GM18508 (cell line): Measurements from ENCODE around the gene DTX1.

ENCODE experiments used
- ATAC-seq: cut with Tn5 transposase; IDR thresholded peaks from one replicate; pipeline ENCODE4 v1.9.1; 2021; ENCODE audit warnings: moderate number of reproducible peaks; ENCODE audit not compliant: insufficient read depth, unreplicated experiment

DTX1 gene

DNA sequence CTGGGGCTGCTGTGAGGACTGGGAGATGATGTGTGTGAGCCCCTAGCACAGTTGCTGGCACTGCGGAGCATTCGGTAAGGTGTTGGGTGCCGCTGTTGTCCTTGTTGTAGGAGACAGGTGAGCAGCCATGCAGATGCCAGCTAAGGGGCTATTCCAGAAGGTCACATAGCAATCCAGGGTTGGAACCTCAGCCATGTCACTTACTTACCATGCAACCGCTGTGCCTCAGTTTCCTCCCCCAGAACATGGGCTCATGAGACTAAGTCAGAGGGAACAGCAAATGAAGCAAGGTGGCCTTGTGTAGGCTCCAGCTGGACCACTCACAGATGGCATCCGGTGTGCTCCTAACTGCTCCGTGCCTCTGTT is 13.2 kb downstream of the DTX1 start:
- ATAC-seq = no peak

DNA sequence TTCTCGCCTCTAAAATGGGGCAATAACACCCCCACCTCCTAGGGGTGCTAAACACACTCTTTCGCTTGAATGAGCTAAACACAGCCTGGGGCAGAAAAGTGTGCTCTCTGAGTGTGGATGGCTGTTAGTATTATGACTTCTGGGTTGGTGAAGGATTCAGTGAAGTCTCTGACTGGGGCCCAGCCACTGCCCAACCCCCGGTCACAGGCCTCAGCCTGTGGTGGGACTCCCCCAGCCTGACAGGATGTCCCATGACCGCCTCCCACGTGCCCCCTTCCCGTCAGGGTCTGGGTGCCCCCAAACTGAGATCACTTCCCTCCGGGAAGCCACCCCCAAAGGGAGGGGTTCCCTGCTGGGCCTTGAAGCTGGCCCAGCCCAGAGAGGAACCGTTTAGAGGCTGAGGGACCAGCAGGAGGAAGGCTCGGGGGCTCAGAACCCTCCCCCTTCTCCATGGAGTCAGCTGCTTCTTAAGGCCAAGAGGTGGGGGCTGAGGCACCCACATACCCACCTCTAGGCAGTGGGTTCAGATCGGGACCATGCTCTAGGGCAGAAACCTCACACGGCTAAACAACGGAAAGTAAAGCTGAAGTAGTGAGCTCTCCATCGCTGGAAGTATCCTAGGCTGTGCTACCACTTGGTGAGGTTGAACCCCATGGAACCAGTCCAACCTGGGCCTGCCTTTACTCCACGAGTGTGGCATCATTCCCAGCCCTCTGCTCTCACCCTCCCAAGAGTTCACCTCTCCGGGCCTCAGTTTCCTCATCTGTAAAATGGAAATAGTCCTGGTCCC is 13.8 kb downstream of the DTX1 start:
- no peak for ATAC-seq

DNA sequence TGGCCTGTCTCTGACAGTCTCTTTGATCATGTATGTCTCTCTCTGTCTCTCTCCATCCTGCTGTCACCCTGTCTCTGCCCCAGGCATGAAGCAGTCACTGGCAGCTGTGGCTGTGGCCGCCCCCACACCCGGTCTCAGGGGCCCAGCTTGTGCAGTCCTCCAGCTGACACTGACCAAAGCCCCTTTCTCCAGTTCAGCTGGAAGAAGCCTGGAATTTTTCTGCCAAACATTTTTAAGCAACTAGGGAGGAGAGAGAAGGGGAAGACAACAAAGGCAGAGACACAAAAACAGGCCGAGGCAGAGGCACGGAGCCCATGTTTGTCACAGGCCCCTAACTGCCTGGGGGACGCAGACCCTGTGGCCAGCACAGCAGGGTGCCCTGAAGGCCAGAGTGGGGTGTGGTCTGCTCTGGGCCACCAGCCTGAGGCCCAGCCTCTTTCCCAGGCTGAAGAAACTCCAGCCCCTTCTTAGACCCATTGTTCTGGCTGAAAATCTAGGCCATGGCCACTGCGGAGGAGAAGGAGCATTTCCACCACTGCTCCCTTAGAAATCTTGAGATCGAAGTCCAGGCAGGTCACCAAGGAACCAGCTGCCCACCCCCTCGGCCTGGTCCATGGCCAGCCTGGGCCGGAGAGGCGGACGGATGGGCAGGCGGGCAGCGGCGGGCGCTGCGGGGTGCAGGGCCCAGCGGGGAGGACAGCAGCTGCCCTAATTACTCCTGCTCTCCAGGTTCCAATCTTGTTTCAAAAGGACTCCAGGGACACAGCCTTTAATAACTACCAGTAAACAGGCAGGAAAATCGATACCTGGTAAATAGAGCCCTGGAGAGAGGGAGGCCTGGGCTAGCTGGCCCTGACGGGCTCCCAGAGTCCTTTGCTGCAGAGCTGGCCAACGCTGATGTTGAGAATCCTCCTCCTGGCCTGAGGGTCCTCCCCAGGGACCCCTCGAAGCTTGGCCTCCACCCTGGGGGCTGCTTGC is 14.9 kb downstream of the DTX1 start:
- no peak for ATAC-seq

DNA sequence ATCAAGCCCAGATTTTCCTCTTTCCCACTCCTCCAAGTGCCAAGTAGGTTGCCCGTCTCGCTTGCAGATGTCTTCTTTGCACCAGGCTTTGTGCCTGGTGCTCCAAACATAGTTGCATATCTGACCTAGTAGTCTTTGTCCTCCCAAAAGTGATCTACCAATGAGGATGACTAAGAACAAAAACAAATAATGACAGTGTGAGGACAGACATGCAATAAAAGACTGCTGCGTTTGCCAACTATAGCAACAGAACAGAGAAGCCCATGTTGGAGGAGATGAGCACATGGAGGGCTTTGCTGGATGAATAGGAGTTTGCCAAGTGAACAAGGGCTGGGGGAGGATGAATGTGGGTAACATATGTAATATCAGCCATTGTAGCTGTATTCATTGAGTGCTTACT is 15.6 kb downstream of the DTX1 start:
- no peak for ATAC-seq

DNA sequence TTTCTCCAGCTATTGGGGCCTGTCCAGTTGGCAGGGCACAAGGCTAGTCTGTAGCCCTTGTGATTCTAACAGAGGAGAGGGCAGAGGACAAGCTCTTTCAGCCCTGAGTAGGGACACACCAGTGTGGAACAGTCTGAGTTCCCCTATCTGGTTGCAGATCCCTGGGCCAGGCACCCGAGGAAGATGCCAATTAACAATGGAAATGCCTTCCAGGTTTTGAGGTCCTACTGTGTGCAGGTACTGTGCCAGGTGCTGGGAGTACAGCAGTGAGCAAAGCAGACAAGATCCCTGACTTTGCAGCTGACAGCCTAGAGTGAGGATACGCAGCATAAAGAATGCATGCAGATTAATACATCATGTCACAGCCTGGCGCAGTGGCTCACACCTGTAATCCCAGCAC is 17.1 kb downstream of the DTX1 start:
- ATAC-seq = no peak

DNA sequence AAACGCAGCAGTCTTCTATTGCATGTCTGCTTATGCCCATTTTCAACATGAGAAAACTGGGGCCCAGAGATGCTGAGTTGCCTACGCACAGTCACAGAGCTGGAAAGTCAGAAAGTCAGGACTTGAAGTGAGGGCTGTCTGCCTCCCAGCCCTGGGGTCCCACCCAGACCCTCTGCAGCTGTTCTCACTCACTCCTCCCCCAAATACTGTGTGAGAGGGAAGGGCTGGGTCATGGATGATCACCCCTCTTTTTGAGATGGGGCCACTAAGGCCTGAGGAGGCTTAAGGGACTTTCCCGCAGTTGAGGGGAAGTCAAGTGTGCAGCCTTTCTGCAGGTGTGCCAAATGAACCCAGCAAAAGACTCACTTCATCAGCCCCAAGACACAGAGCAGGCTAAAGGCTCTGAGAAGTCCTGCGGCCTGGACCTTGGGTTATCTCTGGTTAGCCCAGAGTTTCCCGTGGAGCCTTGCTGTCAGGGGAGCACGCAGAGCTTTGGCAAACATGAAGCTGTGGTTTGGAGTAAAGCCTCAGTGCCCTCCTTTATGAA is 18.7 kb downstream of the DTX1 start:
- peak; percentile 86 for ATAC-seq

DNA sequence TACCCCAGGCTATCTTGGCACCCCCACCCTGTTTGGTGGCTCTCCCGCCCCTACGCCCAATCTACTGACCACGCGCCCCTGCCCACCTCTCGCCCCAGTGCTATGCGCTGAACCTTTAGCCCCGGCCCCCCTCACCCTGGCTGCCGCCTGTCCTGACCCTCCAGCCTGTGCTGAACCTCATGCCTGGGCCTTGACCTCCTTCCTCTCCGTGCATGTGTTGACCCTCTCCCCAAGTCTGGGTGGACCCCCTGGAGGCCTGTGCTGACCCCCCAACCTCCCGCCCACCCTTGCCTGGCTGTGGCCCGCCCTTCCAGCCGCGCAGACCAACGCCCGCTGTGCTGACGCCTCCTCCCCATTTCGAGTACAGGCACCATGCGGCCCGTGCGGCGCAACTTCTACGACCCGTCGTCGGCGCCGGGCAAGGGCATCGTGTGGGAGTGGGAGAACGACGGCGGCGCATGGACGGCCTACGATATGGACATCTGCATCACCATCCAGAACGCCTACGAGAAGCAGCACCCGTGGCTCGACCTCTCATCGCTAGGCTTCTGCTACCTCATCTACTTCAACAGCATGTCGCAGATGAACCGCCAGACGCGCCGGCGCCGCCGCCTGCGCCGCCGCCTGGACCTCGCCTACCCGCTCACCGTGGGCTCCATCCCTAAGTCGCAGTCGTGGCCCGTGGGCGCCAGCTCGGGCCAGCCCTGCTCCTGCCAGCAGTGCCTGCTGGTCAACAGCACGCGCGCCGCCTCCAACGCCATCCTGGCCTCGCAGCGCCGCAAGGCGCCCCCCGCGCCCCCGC is 20.7 kb downstream of the DTX1 start:
- ATAC-seq = no peak

DNA sequence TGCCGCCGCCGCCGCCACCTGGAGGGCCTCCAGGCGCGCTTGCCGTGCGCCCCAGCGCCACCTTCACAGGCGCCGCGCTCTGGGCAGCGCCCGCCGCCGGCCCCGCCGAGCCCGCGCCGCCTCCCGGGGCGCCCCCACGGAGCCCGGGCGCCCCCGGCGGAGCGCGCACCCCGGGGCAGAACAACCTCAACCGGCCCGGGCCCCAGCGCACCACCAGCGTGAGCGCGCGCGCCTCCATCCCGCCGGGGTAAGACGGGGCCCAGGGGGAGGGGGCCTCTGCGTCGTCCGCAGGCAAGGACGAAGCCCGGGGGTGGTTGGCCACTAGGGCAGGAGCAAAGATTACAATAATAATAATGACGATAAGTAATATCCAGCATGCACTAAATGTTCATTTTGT is 21.3 kb downstream of the DTX1 start:
- no peak for ATAC-seq

DNA sequence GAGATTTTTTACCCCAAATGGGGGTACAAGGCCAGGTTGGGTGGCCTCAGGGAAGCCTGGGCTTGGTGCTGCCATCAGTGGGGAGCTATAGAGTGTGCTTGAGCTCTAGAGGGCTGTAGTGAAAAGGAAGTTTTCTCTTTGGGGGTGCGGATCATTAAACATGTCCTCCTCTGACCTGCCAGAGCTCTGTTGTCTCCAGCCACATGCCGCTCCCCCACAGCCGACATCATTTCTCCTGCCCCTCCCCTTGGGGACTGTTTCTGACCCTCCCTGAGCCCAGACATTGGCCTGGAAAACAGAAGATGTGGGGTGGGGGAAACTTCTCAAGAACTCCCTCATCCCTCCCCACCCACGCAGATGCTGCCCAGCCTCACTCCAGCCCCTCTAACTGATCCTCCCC is 25.3 kb downstream of the DTX1 start:
- no peak for ATAC-seq

DNA sequence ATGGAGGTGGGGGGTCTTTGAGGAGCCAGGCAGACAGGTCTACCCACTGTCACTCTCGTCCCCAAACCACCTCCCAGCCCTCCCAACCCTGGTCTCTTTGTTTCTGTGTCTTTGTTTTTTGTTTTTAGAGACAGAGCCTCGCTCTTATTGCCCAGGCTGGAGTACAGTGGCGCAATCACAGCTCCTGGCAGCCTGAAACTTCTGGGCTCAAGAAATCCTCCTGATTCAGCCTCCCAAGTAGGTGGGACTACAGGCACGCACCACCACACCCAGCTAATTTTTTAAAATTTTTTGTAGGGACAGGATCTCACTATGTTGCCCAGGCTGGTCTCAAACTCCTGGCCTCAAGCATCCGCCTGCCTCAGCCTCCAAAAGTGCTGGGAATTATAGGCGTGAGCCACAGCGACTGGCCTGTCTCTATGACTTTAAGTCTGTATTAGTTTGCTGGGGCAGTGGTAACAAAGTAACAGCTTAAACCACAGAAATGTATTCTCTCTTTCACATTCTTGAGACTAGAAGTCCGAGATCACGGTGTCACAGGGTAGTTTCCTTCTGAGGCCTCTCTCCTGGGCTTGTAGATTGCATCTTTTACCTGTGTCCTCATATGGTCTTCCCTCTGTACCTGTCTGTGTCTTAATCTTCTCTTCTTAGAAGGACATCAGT is 26.1 kb downstream of the DTX1 start:
- ATAC-seq = peak; percentile 70

DNA sequence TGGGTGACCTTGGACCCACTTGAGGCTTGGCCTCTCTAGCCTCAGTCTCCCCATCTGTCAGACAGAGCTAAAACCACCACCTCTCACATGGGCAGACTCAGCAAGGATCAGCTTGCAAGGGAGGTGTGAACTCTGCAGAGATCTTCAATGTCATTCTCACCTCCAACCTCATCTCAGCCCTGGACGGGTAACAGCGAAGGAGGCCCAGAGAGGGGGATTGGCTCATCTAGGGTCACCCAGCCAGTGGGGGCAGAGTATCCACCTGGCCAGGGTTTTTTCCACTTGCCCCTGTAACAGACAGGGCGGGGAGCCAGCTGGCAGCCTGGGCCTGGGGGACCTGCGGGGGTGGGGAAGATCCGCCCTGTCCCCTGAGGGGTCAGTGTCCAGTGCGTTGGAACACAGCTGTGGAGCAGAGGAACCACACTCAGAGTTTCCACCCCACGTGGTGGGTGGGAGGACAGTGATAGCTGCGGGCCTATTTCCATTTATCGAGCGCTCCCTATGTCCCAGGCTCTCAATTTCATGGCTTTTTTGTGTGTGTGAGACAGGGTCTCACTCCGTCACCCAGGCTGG is 27.4 kb downstream of the DTX1 start:
- no peak for ATAC-seq

DNA sequence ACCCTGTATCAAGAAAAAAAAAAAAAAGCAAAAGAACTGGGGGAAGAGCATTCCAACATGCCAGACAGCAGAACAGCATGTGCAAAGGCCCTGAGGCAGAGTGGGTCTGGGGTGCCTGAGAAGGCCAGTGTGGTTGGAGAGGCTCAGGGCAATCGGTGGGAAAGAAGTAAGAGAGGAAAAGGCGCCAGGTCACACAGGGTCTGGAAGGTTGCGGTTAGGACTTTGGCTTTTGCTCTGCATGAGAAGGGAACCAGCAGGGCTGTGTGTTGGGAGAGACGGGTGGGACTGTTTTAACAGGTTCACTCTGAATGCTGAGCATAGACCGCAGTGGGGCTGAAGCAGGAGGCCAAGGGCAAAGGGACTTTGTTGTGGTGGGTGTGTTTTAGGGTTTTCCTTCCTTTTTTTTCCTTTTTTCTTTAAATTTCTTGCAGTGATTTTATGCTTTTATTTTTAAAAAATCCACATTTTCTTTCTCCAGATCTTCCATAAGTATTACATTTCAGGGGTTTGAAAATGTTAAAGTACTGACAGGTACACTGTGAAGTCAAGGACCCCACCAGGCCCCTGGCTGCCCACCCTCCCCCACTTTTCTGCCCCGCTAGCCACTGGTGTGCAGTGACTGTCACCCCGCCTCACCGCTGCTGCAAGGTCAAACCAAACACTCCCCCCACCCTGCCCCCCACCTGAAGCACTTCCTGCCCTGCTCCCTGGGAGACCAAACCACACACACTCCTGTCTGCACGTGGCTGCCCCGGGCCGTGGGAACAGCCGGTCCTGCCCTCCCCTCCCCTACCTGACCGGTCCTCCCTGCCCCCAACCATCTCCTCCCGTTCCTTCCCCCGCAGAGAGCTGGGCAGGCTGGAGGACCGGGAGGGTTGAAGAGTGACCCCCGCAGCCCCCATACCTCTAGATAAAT is 30.0 kb downstream of the DTX1 start:
- ATAC-seq = no peak

DNA sequence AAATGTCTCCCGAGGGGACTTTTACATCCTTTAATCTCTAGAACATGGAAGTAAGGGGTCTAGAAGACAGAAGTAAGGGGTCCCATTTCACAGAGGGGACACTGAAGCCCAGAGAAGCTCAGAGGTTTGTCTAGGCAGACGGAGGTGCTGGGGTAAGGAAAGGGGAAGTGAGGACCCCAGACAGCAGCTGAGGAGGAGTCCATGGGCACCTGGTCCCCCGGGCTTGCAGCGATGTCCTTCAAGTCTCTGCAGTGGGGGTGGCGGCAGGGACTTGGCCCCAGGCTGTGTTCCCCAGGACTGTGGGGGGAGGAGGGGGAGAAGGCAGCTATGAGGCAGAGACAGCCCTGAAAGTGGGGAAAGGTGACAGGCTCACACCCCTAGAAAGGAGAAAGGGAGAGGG is 30.7 kb downstream of the DTX1 start:
- ATAC-seq = no peak

DNA sequence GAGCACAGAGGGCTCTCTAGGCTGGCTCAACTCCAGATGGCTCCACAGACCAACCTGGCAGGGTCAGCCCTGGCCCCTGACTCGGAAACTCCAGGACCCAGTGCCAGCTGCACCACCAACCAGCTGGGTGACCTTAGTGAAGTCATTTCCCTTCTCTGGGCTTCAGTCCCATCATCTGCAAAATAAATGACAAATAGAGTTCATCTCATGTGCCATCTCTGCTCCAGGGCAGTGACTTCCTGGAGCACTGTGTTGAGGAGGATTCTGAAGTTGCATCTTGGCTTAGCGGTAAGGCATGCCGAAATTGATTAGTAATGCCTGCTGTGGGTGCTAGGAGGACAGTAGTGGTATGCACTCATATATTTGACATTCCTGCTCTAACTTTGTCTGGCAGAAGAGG is 31.5 kb downstream of the DTX1 start:
- ATAC-seq = no peak

DNA sequence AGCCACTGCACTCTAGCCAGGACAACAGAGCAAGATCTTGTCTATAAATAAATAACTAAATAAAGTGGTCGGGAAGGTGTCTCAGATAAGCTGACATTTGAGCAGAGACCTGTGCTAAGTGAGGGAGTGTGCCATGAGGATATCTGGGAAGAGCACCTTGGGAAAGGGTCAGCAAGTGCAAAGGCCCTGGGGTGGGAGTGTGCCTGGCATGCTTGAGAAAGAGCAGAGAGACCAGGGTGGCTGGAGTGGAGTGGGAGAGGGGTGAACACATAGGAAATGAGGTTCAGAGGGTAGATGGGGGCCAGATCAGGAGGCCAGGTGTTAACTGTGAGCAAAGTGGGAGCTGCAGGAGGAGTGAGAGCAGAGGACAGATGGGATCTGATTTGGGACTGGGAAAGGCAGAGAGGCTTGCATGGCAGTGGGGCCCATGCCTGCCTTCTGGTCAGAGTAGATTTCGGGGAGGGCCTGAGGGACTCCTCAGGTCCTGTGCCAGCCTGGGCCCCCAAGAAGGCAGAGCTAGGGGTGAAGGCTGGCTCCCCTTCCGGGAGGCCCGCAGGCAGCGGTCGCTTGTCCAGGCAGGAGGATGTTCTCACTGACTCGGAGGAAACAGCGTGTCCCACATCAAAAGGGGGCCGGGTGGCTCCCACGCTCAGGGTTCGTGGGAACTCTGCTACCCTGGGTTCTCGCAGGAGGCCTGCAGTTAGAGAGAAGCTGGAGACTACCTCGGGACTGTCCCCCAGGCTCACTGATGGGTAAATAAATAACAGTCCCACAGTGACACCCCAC is 32.6 kb downstream of the DTX1 start:
- no peak for ATAC-seq

DNA sequence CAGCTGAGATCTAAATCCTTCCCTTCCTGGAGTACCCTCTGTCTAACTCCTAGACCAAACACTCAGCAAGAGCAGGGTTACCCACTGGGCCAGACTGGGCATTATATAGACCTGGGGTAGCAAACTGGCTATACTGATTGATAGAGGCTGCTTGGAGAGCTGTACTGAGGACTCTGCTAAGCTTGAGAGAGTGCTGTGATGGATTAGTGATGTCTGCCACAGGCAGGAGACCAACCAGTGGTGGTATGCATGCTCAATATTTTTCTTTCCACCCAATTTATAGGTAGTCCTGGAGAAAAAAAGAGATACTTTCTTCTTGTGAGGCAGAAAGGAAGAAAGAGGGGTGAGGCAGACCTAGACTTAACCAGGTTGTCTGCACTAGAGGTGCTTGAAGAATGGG is 33.3 kb downstream of the DTX1 start:
- no peak for ATAC-seq

DNA sequence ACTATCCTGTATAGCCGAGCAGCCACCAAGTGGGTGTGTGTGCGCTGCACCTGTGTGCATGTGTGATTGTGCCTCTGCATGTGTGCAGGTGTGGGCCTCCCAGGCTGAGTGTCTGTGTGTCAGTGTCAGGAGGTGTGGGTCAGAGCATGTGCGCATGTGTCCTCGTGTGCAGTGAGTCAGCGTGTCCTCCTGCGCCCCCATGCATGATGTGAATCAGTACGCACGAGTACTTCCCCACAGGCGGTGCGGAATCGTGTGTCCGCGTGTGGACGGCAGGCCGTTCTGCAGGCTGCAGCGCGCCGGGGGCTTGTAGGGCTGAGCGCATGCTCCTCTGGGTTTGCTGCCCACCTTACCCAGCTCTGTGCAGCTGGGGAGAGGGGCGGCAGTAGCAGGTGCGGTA is 34.2 kb downstream of the DTX1 start:
- no peak for ATAC-seq

DNA sequence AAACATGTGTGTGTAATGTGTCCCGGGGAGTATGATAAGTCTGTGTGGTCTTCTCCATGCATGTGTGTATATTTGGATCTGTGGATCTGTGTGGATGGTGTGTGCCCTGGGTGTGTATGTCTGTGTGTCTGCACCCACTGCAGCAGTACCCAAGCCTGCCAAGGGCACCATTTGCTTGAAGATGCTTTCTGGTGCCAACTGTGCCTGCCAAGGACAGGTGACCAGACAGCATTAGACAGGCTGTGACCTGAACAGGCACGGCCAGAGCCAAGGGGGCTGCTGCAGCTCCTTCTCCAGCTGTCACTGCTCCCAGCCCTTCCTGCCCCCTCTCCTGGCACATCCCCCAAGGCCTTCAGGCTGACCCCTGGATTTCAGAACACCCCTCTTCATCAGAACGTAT is 35.0 kb downstream of the DTX1 start:
- no peak for ATAC-seq
